Sigmoid colon (tissue), 4 donors: ENCODE results near the gene GLTPD2.

Source experiments
- EP300 ChIP-seq, 4 donors: sonication (generic); formaldehyde crosslinking; IDR thresholded peaks; one replicate each; pipeline ENCODE4 v1.6.1; 2017; ENCODE audit warnings: antibody characterized with exemption in 4 of 4
- POLR2AphosphoS5 ChIP-seq, 4 donors: sonication (generic); formaldehyde crosslinking; IDR thresholded peaks; one replicate each; pipeline ENCODE4 v1.6.1; 2017; ENCODE audit warnings: antibody characterized with exemption in 4 of 4
- TF ChIP-seq, protein P1 (sequence below), 4 experiments: fragments of 450-650 bp in 3 of 4; fragments of 200-600 bp in 1 of 4; IDR thresholded peaks; one replicate each; pipeline ENCODE4 v1.5.1; 2016 to 2019; ENCODE audit warnings: antibody characterized with exemption in 4 of 4, mild to moderate bottlenecking in 3 of 4, moderate library complexity in 2 of 4

DNA sequence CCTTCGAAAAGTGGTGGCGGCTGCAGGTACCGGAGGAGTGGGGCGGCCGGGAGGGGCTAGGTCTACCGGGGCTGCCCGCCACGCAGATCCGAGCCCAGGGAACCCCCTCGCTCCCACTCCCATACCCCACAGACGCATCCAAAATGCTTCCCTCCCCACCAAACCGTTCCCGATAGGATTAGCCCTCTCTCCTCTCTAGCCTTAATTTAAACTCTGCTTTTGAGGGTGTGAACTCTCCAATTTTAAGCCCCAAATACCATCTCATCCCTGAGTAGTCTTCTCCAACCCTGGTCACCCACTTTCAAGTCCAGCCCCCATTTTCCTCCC, 48.8 kb upstream of the GLTPD2 start:
- TF ChIP-seq, protein P1, sequence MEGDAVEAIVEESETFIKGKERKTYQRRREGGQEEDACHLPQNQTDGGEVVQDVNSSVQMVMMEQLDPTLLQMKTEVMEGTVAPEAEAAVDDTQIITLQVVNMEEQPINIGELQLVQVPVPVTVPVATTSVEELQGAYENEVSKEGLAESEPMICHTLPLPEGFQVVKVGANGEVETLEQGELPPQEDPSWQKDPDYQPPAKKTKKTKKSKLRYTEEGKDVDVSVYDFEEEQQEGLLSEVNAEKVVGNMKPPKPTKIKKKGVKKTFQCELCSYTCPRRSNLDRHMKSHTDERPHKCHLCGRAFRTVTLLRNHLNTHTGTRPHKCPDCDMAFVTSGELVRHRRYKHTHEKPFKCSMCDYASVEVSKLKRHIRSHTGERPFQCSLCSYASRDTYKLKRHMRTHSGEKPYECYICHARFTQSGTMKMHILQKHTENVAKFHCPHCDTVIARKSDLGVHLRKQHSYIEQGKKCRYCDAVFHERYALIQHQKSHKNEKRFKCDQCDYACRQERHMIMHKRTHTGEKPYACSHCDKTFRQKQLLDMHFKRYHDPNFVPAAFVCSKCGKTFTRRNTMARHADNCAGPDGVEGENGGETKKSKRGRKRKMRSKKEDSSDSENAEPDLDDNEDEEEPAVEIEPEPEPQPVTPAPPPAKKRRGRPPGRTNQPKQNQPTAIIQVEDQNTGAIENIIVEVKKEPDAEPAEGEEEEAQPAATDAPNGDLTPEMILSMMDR (IDR thresholded peaks at IDR 0.05): no peak
- no peak for TF ChIP-seq EP300 (IDR thresholded peaks at IDR 0.05)
- TF ChIP-seq POLR2AphosphoS5 (IDR thresholded peaks at IDR 0.05): no peak
